Tibial artery (tissue), 4 donors: ENCODE results near the gene ADAMTS6.
A peak's percentile ranks its signal among the peaks of the same experiment; 100 is the strongest.

Source experiments
- DNase-seq, 2 donors: peaks; one replicate each; pipeline ENCODE4 v3.0.0-alpha.2; 2019
- H3K27ac ChIP-seq, 2 donors: fragments of 200-600 bp; sonication (generic) in 1 of 2; 1 replicate in 1 of 2; 2 replicates in 1 of 2; pipeline ENCODE4 v1.5.1; 2018 to 2019; ENCODE audit warnings: mild to moderate bottlenecking in 1 of 2
- H3K27me3 ChIP-seq, 2 donors: fragments of 200-600 bp; sonication (generic) in 1 of 2; one replicate each; pipeline versions ENCODE4 v1.5.1 to v1.6.0; 2016 to 2019
- H3K36me3 ChIP-seq, 3 donors: fragments of 200-600 bp; sonication (generic) in 2 of 3; one replicate each; pipeline ENCODE4 v1.5.1; 2016 to 2019; ENCODE audit warnings: mild to moderate bottlenecking in 2 of 3
- H3K4me1 ChIP-seq, 4 donors: fragments of 200-600 bp; sonication (generic) in 2 of 4; 1 replicate in 3 of 4; 2 replicates in 1 of 4; pipeline ENCODE4 v1.5.1; 2016 to 2019
- H3K4me3 ChIP-seq, 2 donors: fragments of 200-600 bp; sonication (generic) in 1 of 2; 1 replicate in 1 of 2; 2 replicates in 1 of 2; pipeline ENCODE4 v1.5.1; 2018 to 2019; ENCODE audit warnings: mild to moderate bottlenecking in 2 of 2
- H3K9me3 ChIP-seq, 3 donors: fragments of 200-600 bp; sonication (generic) in 1 of 3; one replicate each; pipeline ENCODE4 v1.5.1; 2016 to 2019
- intact Hi-C: fragments of 100-400 bp; cut with DNase I; formaldehyde crosslinking; loops from one replicate; pipeline ENCODE4 v1.15.0; 2023; ENCODE audit warnings: low total_unique reads
- TF ChIP-seq, protein P1 (sequence below), 2 experiments: fragments of 200-600 bp in 1 of 2; fragments of 450-650 bp in 1 of 2; IDR thresholded peaks; one replicate each; pipeline ENCODE4 v1.5.1; 2017 to 2019; ENCODE audit warnings: antibody characterized with exemption in 2 of 2, mild to moderate bottlenecking in 1 of 2, moderate library complexity in 1 of 2

The ADAMTS6 gene

DNA sequence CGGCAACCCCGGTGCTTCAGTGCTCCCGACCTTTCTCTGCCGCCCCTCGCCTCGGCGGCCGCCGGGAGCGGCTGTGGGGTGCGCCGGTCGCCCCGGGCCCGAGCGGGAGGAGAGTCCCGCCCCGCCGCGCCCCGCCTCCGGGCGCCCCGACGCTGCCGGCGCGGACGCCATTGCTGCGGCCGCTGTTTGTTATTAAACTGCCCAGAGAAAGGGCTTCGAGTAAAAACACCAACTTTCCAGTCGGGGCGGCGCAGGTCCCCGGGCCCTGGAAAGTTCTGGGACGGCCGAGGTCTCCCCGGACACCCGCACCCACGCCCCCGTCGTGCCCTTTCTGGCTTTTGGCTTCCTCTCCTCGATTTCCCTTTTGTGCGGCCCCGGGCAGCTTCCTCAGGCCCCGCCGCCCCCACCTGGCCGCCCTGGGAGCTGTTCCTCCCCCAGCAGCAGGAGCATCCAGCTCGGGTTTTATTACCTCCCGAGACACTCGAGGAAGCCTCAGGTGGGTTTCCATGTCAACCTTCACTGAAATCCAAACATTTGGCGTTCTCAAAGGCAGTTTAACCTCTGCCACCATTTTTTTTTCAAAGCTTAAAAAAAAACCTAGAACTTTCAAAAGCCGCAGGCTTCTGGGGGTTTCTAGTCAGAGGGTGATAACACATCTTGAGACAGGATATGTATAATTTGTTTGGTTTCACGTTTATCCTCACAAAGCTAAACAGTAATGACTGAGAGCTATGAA is 378.6 kb downstream of the ADAMTS6 start:
- no peaks in the 10 kb centered on the region for H3K36me3 ChIP-seq
- no peaks in the 10 kb centered on the region for H3K9me3 ChIP-seq
- intact Hi-C loops, result loop anchor here (1.0 to 10.0 kb wide), 2 partner anchors 138 to 380 kb away; no protein-coding TSS in a partner anchor
- peak overlapping the region; percentile 84 to 89 for H3K27ac ChIP-seq
- no peaks in the 10 kb centered on the region for H3K27me3 ChIP-seq
- peaks cover 0 to 23% (median 7%) of the 10 kb centered on the region in 4 donors for H3K4me1 ChIP-seq
- DNase-seq, result peak; percentile 54 to 78
- TF ChIP-seq, protein P1, sequence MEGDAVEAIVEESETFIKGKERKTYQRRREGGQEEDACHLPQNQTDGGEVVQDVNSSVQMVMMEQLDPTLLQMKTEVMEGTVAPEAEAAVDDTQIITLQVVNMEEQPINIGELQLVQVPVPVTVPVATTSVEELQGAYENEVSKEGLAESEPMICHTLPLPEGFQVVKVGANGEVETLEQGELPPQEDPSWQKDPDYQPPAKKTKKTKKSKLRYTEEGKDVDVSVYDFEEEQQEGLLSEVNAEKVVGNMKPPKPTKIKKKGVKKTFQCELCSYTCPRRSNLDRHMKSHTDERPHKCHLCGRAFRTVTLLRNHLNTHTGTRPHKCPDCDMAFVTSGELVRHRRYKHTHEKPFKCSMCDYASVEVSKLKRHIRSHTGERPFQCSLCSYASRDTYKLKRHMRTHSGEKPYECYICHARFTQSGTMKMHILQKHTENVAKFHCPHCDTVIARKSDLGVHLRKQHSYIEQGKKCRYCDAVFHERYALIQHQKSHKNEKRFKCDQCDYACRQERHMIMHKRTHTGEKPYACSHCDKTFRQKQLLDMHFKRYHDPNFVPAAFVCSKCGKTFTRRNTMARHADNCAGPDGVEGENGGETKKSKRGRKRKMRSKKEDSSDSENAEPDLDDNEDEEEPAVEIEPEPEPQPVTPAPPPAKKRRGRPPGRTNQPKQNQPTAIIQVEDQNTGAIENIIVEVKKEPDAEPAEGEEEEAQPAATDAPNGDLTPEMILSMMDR (IDR thresholded peaks at IDR 0.05), result peak; percentile 23 to 42
- H3K4me3 ChIP-seq, result peak overlapping the region; percentile 62 to 74

DNA sequence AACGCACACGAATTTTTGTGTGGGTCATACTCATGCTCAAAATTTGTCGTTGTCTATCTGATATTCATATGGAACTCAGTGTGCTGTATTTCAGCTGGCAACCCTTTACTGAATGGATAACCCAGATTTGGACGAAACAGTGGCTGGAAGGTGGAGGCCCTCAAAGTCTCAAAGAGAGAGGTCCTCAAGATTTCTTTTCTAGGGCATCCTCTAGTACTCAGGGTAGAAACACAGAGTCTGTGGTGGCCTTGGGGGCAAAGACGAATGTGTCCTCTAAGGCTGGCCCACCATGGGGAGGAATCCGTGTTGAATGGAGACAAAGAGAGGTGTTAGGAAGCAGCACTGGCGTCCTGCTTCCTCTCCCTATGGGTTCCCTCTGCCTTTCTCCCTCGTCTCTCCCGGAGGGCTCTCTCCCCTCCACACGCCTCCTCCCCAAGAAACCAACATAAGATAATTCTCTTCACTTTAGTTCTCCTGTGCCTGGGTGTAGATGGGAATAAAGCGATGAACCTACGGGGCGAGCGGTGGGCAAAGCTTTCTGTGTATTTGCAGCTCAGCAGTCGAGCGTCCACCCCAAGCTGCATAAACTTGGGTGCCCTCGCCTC is 379.2 kb downstream of the ADAMTS6 start:
- H3K27me3 ChIP-seq, result no peaks in the 10 kb centered on the region
- peaks cover 0 to 23% (median 7%) of the 10 kb centered on the region in 4 donors for H3K4me1 ChIP-seq
- DNase-seq, result no peak
- H3K27ac ChIP-seq, result peak overlapping the region; percentile 84 to 89
- H3K4me3 ChIP-seq, result peak overlapping the region; percentile 62 to 74
- TF ChIP-seq, protein P1 (IDR thresholded peaks at IDR 0.05), result no peak
- H3K36me3 ChIP-seq, result no peaks in the 10 kb centered on the region
- intact Hi-C loops, result loop anchor here (10.0 kb wide), 1 partner anchor 138 kb away; no protein-coding TSS in a partner anchor
- no peaks in the 10 kb centered on the region for H3K9me3 ChIP-seq

DNA sequence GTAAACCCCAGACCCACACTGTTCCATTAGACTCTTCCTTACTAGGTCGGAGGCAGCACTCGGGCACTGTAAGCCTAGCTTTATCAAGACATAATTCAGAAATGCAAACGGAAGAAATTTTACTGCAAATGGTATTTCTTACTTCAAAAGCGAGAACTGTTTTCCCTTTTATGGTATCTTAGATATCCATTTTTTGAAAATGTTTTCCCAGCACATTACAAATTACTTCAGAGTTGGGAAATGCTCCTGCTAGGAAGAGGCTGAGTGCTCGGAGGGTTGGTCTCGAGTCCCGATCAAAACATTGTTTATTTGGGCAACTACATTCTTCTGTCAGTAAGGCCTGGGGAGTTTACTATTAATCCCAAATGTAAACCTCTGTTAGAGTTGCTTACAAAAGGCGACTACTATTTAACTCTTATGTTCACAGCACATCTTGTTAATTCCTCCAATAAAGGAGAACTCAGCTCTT is 380.1 kb downstream of the ADAMTS6 start:
- H3K36me3 ChIP-seq, result no peaks in the 10 kb centered on the region
- peak overlapping the region; percentile 84 to 89 for H3K27ac ChIP-seq
- TF ChIP-seq, protein P1 (IDR thresholded peaks at IDR 0.05), result no peak
- H3K4me1 ChIP-seq, result peaks cover 0 to 23% (median 7%) of the 10 kb centered on the region in 4 donors
- no peak for DNase-seq
- H3K4me3 ChIP-seq, result no peak overlapping the region
- no peaks in the 10 kb centered on the region for H3K9me3 ChIP-seq
- intact Hi-C loops, result loop anchor here (10.0 kb wide), 1 partner anchor 137 kb away; no protein-coding TSS in a partner anchor
- no peaks in the 10 kb centered on the region for H3K27me3 ChIP-seq

DNA sequence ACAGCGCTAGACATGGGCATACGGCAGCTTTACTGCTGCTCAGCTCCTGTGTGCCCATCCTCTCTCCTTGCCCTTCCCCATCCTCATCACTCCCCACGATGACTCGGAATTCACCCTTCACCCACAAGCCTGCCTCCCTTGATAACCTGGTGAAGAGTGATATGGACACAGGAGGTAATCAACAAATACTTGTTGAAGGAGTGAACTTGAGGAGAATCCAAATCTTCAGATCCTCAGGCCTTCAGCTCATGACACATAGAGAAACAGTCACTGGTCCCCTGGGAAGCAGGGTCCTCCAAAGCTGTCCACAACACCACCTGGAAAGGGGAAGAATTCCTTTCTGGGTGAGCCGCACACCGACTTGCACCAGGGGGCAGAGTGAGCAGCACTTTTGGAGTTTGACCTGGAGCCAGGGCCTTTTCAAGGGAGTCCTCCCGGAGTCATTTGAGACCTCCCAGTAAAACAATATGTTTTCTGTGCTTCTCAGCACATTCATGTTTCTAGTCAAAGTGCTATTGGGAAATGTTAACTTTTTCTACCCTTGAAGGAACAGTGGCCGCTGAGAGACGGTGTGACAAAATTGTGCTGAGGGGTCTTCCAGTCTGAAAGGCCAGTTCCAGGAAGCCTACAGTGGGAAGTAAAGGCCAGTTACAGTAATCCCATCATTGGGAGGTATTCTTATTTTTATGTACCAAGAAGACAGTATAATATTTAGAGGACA is 380.6 kb downstream of the ADAMTS6 start:
- H3K27ac ChIP-seq, result peak overlapping the region; percentile 84 to 89
- peaks cover 0 to 23% (median 7%) of the 10 kb centered on the region in 4 donors for H3K4me1 ChIP-seq
- no peaks in the 10 kb centered on the region for H3K9me3 ChIP-seq
- TF ChIP-seq, protein P1 (IDR thresholded peaks at IDR 0.05), result peak; percentile 59 to 64
- no peaks in the 10 kb centered on the region for H3K27me3 ChIP-seq
- H3K4me3 ChIP-seq, result no peak overlapping the region
- H3K36me3 ChIP-seq, result no peaks in the 10 kb centered on the region
- intact Hi-C loops, result loop anchor here (10.0 kb wide), 1 partner anchor 136 kb away; no protein-coding TSS in a partner anchor
- peak; percentile 41 to 79 for DNase-seq
